NT2/D1 (cell line): ENCODE data around the gene KNL1.

Source experiments
- DNase-seq: peaks from one replicate; pipeline ENCODE4 v3.0.0-alpha.2; 2011; ENCODE audit warnings: low read depth, low spot score
- H3K27me3 ChIP-seq: 2 replicates; pipeline ENCODE4 v1.6.0; 2011; ENCODE audit warnings: mild to moderate bottlenecking; ENCODE audit not compliant: insufficient read length, insufficient read depth
- H3K36me3 ChIP-seq: 2 replicates; pipeline ENCODE4 v1.6.1; 2011; ENCODE audit warnings: mild to moderate bottlenecking, low read length, mixed read lengths; ENCODE audit not compliant: insufficient read depth, insufficient read length
- H3K4me1 ChIP-seq: 2 replicates; pipeline ENCODE4 v1.5.1; 2011; ENCODE audit not compliant: insufficient read depth, insufficient read length
- H3K4me3 ChIP-seq: 2 replicates; pipeline ENCODE4 v1.5.1; 2011; ENCODE audit warnings: low read depth; ENCODE audit not compliant: insufficient read length
- H3K9ac ChIP-seq: 2 replicates; pipeline ENCODE4 v1.6.0; 2011; ENCODE audit warnings: low read depth; ENCODE audit not compliant: insufficient read length
- H3K9me3 ChIP-seq: 2 replicates; pipeline ENCODE4 v1.5.1; 2011; ENCODE audit warnings: mild to moderate bottlenecking, low read length; ENCODE audit not compliant: insufficient read depth
- SUZ12 ChIP-seq: IDR thresholded peaks from 2 replicates; pipeline ENCODE4 v1.6.1; 2011; ENCODE audit not compliant: insufficient read length, insufficient read depth; ENCODE audit errors: extremely low read depth
- YY1 ChIP-seq: IDR thresholded peaks from 2 replicates; pipeline ENCODE4 v1.6.1; 2011; ENCODE audit not compliant: insufficient read length, insufficient read depth
- ZNF274 ChIP-seq: IDR thresholded peaks from 2 replicates; pipeline ENCODE4 v1.6.1; 2011; ENCODE audit warnings: mild to moderate bottlenecking, low read depth, low read length

The KNL1 gene

DNA sequence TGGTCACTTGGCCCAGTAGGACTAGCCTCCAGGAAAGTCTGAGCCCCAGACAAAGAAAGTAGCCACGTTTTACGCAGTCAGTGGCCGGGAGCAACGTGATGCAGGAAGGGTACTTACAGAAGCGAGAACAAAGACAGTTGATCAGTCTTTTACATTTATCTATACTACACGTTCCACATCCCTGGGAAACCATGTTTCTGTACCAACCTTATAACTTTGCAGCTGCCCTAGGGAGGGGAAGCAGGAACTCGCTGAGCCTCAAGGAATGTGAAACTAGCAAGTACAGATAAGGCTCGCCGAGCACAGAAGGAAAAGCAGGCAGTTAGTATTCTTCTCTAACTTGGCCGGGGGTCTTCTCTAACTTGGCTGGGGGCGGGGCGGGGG is 3.4 kb upstream of the KNL1 start:
- no peaks in the 10 kb centered on the region for H3K27me3 ChIP-seq
- TF ChIP-seq SUZ12 = no peak
- no peak for TF ChIP-seq ZNF274
- no peak for TF ChIP-seq YY1
- no peak for DNase-seq
- no peaks in the 10 kb centered on the region for H3K4me1 ChIP-seq
- H3K9ac ChIP-seq = no peak overlapping the region
- H3K4me3 ChIP-seq = no peak overlapping the region
- no peaks in the 10 kb centered on the region for H3K36me3 ChIP-seq
- no peaks in the 10 kb centered on the region for H3K9me3 ChIP-seq

DNA sequence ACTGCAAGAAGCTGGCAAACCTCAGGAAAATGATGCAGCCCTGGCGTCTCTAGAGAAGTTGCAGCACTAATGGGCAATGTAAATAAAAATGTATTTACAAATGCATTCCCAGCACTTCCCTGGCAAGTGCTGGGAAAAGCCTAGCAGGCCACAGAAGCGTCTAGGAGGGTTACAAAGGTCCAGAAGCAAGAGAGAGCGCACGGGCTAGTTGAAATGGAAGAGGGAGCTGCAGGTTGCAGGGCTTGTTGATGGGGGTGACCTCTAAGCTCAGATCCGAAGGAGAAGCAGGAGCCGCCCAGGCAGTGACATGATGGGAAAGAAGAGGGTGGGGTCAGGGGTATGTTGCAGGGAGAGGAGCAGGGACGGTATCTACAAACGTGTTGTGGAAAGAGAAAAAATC is 2.7 kb upstream of the KNL1 start:
- Histone ChIP-seq H3K9ac (no peak overlapping the region), H3K27me3 (no peaks in the 10 kb centered on the region), H3K4me3 (no peak overlapping the region), H3K4me1 (no peaks in the 10 kb centered on the region), H3K36me3 (no peaks in the 10 kb centered on the region), H3K9me3 (no peaks in the 10 kb centered on the region)
- no peak for DNase-seq
- TF ChIP-seq SUZ12 (no peak), YY1 (no peak), ZNF274 (no peak)

DNA sequence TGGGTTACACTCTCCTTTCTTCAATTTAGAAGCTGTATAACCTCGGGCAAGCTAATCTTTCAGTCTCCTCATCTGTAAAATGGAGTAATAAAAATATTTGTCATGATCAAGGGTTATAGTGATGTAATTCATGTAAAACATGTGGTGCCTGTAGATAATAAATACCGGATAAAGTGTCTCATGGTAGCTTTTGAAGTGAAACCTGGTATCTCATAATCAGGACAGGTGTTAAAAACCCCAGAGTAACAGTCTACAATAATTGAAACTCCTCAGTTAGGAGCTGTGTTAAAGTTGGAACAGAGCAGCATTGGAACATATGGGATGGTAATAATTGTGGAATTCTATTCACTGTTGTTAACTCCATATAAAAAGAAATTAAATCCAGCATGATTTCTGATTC is 884 bp upstream of the KNL1 start:
- no peaks in the 10 kb centered on the region for H3K36me3 ChIP-seq
- H3K4me3 ChIP-seq = no peak overlapping the region
- H3K4me1 ChIP-seq = no peaks in the 10 kb centered on the region
- no peaks in the 10 kb centered on the region for H3K9me3 ChIP-seq
- H3K27me3 ChIP-seq = no peaks in the 10 kb centered on the region
- TF ChIP-seq SUZ12 (no peak), YY1 (no peak), ZNF274 (no peak)
- H3K9ac ChIP-seq = no peak overlapping the region
- no peak for DNase-seq

DNA sequence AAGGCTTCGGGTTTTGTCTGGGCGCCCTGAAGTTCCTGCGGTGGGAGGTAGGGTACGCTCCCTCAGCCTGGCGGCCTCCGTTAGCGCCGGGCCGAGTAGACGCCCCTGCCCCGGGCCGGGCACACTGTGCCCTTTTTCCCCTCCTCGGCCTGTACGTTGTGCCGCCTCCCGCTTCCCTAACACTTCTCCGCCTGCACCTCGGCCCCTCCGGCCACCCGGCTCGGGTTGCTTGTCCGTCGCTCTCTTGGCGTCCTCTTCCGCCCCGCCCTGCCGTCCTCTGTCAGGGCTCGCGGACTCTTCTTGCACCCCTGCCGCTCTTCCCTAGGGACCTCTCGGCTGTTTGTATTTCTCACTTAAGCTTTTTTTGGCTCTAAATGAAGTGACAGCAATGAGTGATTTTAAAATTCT is 384 bp downstream of the KNL1 start:
- Histone ChIP-seq H3K36me3 (no peaks in the 10 kb centered on the region), H3K4me3 (peak overlapping the region; percentile 88), H3K9ac (peak overlapping the region; percentile 92), H3K4me1 (no peaks in the 10 kb centered on the region), H3K27me3 (no peaks in the 10 kb centered on the region), H3K9me3 (no peaks in the 10 kb centered on the region)
- peak; percentile 25 for DNase-seq
- TF ChIP-seq SUZ12 (no peak), ZNF274 (no peak), YY1 (no peak)

DNA sequence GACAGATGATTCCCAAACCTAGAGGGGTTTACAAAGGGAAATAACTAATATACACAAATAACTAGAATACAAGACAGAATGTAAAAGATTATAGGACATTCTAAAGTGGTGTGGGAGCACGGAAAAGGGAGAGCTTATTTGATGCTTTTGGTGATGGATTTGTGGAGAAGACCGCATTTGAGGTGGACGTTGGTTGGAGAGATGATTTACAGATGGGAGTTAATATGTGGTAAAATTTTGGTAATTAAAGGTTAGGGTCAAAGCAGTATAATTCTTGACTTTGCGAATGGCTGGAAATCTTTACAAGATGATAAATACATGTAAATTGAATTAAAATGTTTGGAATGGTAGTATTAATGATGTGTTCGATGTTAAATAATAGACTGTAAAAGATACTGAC is 1.2 kb downstream of the KNL1 start:
- no peak for TF ChIP-seq ZNF274
- no peak for TF ChIP-seq SUZ12
- no peak for TF ChIP-seq YY1
- DNase-seq = no peak
- H3K4me3 ChIP-seq = peak overlapping the region; percentile 88
- H3K9ac ChIP-seq = no peak overlapping the region
- no peaks in the 10 kb centered on the region for H3K27me3 ChIP-seq
- no peaks in the 10 kb centered on the region for H3K9me3 ChIP-seq
- H3K4me1 ChIP-seq = no peaks in the 10 kb centered on the region
- no peaks in the 10 kb centered on the region for H3K36me3 ChIP-seq

DNA sequence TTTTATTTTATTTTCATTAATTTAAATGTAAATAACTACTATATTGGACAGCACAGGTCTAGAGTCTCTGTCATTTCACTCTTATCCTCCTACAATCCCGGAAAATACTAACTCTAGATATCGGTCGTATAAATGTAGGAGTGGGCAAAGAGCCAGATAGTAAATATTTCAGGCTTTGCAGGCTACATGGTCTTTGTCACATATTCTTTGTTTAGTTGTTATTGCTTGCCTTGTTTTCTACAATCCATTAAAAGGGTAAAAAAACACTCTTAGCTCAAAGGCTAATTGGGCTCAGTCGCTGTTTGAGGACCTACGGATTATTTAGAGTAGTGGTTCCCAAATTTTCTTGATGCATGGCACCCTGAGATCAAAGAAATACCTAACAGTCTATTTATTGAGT is 1.7 kb downstream of the KNL1 start:
- Histone ChIP-seq H3K27me3 (no peaks in the 10 kb centered on the region), H3K4me3 (no peak overlapping the region), H3K36me3 (no peaks in the 10 kb centered on the region), H3K9me3 (no peaks in the 10 kb centered on the region), H3K9ac (no peak overlapping the region), H3K4me1 (no peaks in the 10 kb centered on the region)
- TF ChIP-seq SUZ12 (no peak), YY1 (no peak), ZNF274 (no peak)
- no peak for DNase-seq

DNA sequence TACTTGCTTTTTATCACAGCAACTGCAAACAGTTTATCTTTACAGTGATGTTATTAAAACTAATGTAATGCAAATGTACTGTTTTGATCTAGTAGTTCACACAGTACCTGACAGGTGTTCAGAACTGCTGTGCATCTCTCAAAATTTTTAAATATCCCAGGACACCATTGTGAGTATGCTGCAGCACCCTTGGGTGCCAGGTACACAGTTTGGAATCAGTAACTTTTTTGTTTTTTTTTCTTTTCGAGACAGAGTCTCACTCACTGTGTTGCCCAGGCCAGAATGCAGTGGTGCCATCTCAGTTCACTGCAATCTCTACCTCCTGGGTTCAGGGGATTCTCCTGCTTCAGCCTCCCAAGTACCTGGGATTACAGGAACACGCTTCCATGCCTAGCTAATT is 3.0 kb downstream of the KNL1 start:
- no peak overlapping the region for H3K9ac ChIP-seq

DNA sequence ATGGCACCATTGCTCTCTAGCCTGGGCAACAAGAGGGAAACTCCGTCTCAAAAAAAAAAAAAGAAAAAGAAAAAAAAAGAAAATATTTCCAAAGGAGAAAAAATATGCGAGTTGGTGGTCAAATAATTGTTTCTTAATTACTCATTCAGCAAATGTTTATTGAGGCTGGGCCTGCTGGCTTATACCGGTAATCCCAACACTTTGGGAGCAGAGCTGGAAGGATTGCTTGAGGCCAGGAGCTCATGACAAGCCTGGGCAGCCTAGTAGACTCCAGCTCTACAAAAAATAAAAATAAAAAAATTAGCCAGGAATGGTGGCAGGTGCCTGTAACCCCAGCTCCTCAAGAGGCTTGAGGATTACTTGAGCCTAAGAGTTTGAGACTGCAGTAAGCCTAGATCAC is 4.1 kb downstream of the KNL1 start:
- Histone ChIP-seq H3K9ac (no peak overlapping the region), H3K36me3 (no peaks in the 10 kb centered on the region), H3K9me3 (no peaks in the 10 kb centered on the region), H3K4me1 (no peaks in the 10 kb centered on the region), H3K27me3 (no peaks in the 10 kb centered on the region), H3K4me3 (no peak overlapping the region)
- TF ChIP-seq ZNF274 = no peak
- TF ChIP-seq SUZ12 = no peak
- TF ChIP-seq YY1 = no peak
- DNase-seq = no peak

More for the DNA sequence above, 3.0 kb downstream of the KNL1 start:
- DNase-seq = no peak
- Histone ChIP-seq H3K9me3 (no peaks in the 10 kb centered on the region), H3K4me1 (no peaks in the 10 kb centered on the region), H3K27me3 (no peaks in the 10 kb centered on the region), H3K36me3 (no peaks in the 10 kb centered on the region), H3K4me3 (no peak overlapping the region)
- no peak for TF ChIP-seq ZNF274
- no peak for TF ChIP-seq SUZ12
- no peak for TF ChIP-seq YY1
